Stimulated activated naive CD4-positive, alpha-beta T cell (primary cell): Measurements from ENCODE around the gene TRIM65.
"Not testable (repeated sequence)": the region's sequence is repeated elsewhere in the genome, so short reads cannot be mapped to it uniquely, and the experiment has no call there.

Source experiments
- DNase-seq, 6 experiments: peaks; one replicate each; lab custom pipeline; 2025; lab: John Stamatoyannopoulos, UW

Gene TRIM65

GRCh38 chr17:75875182-75875939, 21.4 kb downstream of the TRIM65 start:
- DNase-seq: peak in 1 of 6 experiments; percentile 13

GRCh38 chr17:75874323-75875181, 22.2 kb downstream of the TRIM65 start:
- DNase-seq: no peak

GRCh38 chr17:75873587-75874322, 23.0 kb downstream of the TRIM65 start:
- no peak for DNase-seq

- DNase-seq: peak in 5 of 6 experiments; percentile 26 to 71 (median 52)
Observed at GRCh38 chr17:75872434-75873351, 24.1 kb downstream of the TRIM65 start.

- DNase-seq: not testable (repeated sequence)
Observed at GRCh38 chr17:75870228-75870627, 26.5 kb downstream of the TRIM65 start.

- DNase-seq: no peak
Observed at GRCh38 chr17:75869282-75870141, 27.2 kb downstream of the TRIM65 start.

- DNase-seq: not testable (repeated sequence)
Observed at GRCh38 chr17:75868730-75869281, 27.9 kb downstream of the TRIM65 start.

- not testable (repeated sequence) for DNase-seq
Observed at GRCh38 chr17:75865404-75866188, 31.2 kb downstream of the TRIM65 start.

- not testable (repeated sequence) for DNase-seq
Observed at GRCh38 chr17:75864887-75865286, 31.9 kb downstream of the TRIM65 start.

GRCh38 chr17:75864448-75864871, 32.3 kb downstream of the TRIM65 start:
- peak; percentile 6 to 32 (median 14) for DNase-seq

GRCh38 chr17:75861927-75862317, 34.8 kb downstream of the TRIM65 start:
- DNase-seq: no peak

GRCh38 chr17:75859358-75859757, 37.4 kb downstream of the TRIM65 start:
- DNase-seq: not testable (repeated sequence)

GRCh38 chr17:75856062-75856756, 40.5 kb downstream of the TRIM65 start:
- no peak for DNase-seq

- peak; percentile 93 to 99 (median 98) for DNase-seq
Observed at GRCh38 chr17:75855310-75856061, 41.3 kb downstream of the TRIM65 start, which contains the start of gene WBP2. TSS of gene WBP2 (minus strand) at chr17:75855335. CDS start at chr17:75855297, 38 bp downstream.

- DNase-seq: no peak
Observed at GRCh38 chr17:75854881-75855309, 41.9 kb downstream of the TRIM65 start.

- DNase-seq: peak in 1 of 6 experiments; percentile 25
Observed at GRCh38 chr17:75854101-75854748, 42.5 kb downstream of the TRIM65 start.

GRCh38 chr17:75853433-75853832, 43.3 kb downstream of the TRIM65 start:
- DNase-seq: no peak
